Central memory CD8-positive, alpha-beta T cell (primary cell): ENCODE data around the gene XYLB.
"Not testable (repeated sequence)": the region's sequence is repeated elsewhere in the genome, so short reads cannot be mapped to it uniquely, and the experiment has no call there.

Source experiments
- ATAC-seq: fragments of 150-1000 bp; cut with Tn5 transposase; replicated peaks from 2 replicates; pipeline ENCODE4 v1.10.0; 2022; ENCODE audit warnings: mild to moderate bottlenecking, moderate FRiP score, moderate number of reproducible peaks; ENCODE audit not compliant: poor library complexity, severe bottlenecking; ENCODE audit errors: extremely low read depth
- DNase-seq, 2 donors: peaks; one replicate each; pipeline ENCODE4 v3.0.0; 2021; ENCODE audit warnings: low spot score in 2 of 2
- H3K27ac Mint-ChIP-seq: one replicate; pipeline ENCODE4 v1.8.0; 2022; ENCODE audit warnings: low read depth, mild to moderate bottlenecking, moderate library complexity, mixed read lengths
- H3K27me3 Mint-ChIP-seq: one replicate; pipeline ENCODE4 v1.8.0; 2022; ENCODE audit warnings: mixed read lengths
- H3K36me3 Mint-ChIP-seq: one replicate; pipeline ENCODE4 v1.8.0; 2022; ENCODE audit warnings: mild to moderate bottlenecking, moderate library complexity, mixed read lengths; ENCODE audit not compliant: insufficient read depth
- H3K4me1 Mint-ChIP-seq: one replicate; pipeline ENCODE4 v1.8.0; 2022; ENCODE audit warnings: mixed read lengths
- H3K4me3 Mint-ChIP-seq: one replicate; pipeline ENCODE4 v1.8.0; 2022; ENCODE audit warnings: mild to moderate bottlenecking, moderate library complexity, mixed read lengths
- H3K9me3 Mint-ChIP-seq: one replicate; pipeline ENCODE4 v1.8.0; 2022; ENCODE audit warnings: mixed read lengths

XYLB gene

GRCh38 chr3:38438436-38439069 lies 92.0 kb downstream of the XYLB start:
- not testable (repeated sequence) for ATAC-seq, DNase-seq, H3K27ac Mint-ChIP-seq, H3K4me1 Mint-ChIP-seq, H3K9me3 Mint-ChIP-seq, H3K27me3 Mint-ChIP-seq, H3K4me3 Mint-ChIP-seq, H3K36me3 Mint-ChIP-seq

- H3K4me3 Mint-ChIP-seq, ATAC-seq, H3K9me3 Mint-ChIP-seq, H3K36me3 Mint-ChIP-seq, DNase-seq, H3K4me1 Mint-ChIP-seq, H3K27ac Mint-ChIP-seq: not testable (repeated sequence)
- H3K27me3 Mint-ChIP-seq, result peaks cover 15% of the 10 kb centered on the region
Observed at GRCh38 chr3:38443205-38443604, 96.6 kb downstream of the XYLB start.

GRCh38 chr3:38446085-38446686 lies 99.6 kb downstream of the XYLB start:
- peaks cover 4% of the 10 kb centered on the region for H3K36me3 Mint-ChIP-seq
- no peak for ATAC-seq
- no peak overlapping the region for H3K4me3 Mint-ChIP-seq
- H3K27ac Mint-ChIP-seq, result no peak overlapping the region
- no peak for DNase-seq
- H3K9me3 Mint-ChIP-seq, result no peaks in the 10 kb centered on the region
- no peaks in the 10 kb centered on the region for H3K4me1 Mint-ChIP-seq
- H3K27me3 Mint-ChIP-seq, result peaks cover 22% of the 10 kb centered on the region

GRCh38 chr3:38446812-38447211 lies 100.2 kb downstream of the XYLB start:
- H3K27me3 Mint-ChIP-seq, result peaks cover 22% of the 10 kb centered on the region
- H3K9me3 Mint-ChIP-seq, result no peaks in the 10 kb centered on the region
- H3K4me1 Mint-ChIP-seq, result no peaks in the 10 kb centered on the region
- H3K4me3 Mint-ChIP-seq, result no peak overlapping the region
- no peak for ATAC-seq
- no peak overlapping the region for H3K27ac Mint-ChIP-seq
- peaks cover 4% of the 10 kb centered on the region for H3K36me3 Mint-ChIP-seq
- DNase-seq, result no peak

- Mint-ChIP-seq H3K9me3 (no peaks in the 10 kb centered on the region), H3K36me3 (peaks cover 2% of the 10 kb centered on the region), H3K27ac (no peak overlapping the region), H3K4me1 (peaks cover 14% of the 10 kb centered on the region), H3K27me3 (peaks cover 31% of the 10 kb centered on the region), H3K4me3 (no peak overlapping the region)
- DNase-seq, result no peak
- ATAC-seq, result no peak
Observed at GRCh38 chr3:38450853-38451252, 104.3 kb downstream of the XYLB start.

- H3K27ac Mint-ChIP-seq, result peak within 1 kb of the TSS; percentile 91
- ATAC-seq (peak; percentile 25), DNase-seq (no peak)
- no peaks in the 10 kb centered on the region for H3K9me3 Mint-ChIP-seq
- H3K36me3 Mint-ChIP-seq, result no peaks in the 10 kb centered on the region
- H3K4me3 Mint-ChIP-seq, result peak within 1 kb of the TSS; percentile 94
- peaks cover 16% of the 10 kb centered on the region for H3K27me3 Mint-ChIP-seq
- H3K4me1 Mint-ChIP-seq, result peaks cover 14% of the 10 kb centered on the region
Observed at GRCh38 chr3:38453075-38453912, 106.7 kb downstream of the XYLB start, which contains the start of gene ACVR2B. ACVR2B (plus strand) TSS chr3:38453890; CDS start chr3:38454323, 433 bp downstream.

- no peaks in the 10 kb centered on the region for H3K9me3 Mint-ChIP-seq
- no peaks in the 10 kb centered on the region for H3K36me3 Mint-ChIP-seq
- H3K27ac Mint-ChIP-seq, result no peak overlapping the region
- peaks cover 16% of the 10 kb centered on the region for H3K27me3 Mint-ChIP-seq
- DNase-seq, result no peak
- peak overlapping the region; percentile 94 for H3K4me3 Mint-ChIP-seq
- peak; percentile 10 for ATAC-seq
- H3K4me1 Mint-ChIP-seq, result peaks cover 14% of the 10 kb centered on the region
Observed at GRCh38 chr3:38453913-38454177, 107.3 kb downstream of the XYLB start.

GRCh38 chr3:38454178-38454883 lies 107.7 kb downstream of the XYLB start:
- H3K4me3 Mint-ChIP-seq, result peak overlapping the region; percentile 94
- H3K27ac Mint-ChIP-seq, result peak overlapping the region; percentile 91
- DNase-seq, result no peak
- H3K9me3 Mint-ChIP-seq, result no peaks in the 10 kb centered on the region
- no peaks in the 10 kb centered on the region for H3K36me3 Mint-ChIP-seq
- peaks cover 13% of the 10 kb centered on the region for H3K27me3 Mint-ChIP-seq
- peak; percentile 71 for ATAC-seq
- peaks cover 14% of the 10 kb centered on the region for H3K4me1 Mint-ChIP-seq

- Mint-ChIP-seq H3K27me3 (peaks cover 8% of the 10 kb centered on the region), H3K4me3 (peak overlapping the region; percentile 94), H3K27ac (peak overlapping the region; percentile 91), H3K9me3 (no peaks in the 10 kb centered on the region), H3K36me3 (no peaks in the 10 kb centered on the region), H3K4me1 (peaks cover 18% of the 10 kb centered on the region)
- DNase-seq (no peak), ATAC-seq (no peak)
Observed at GRCh38 chr3:38454884-38455638, 108.5 kb downstream of the XYLB start.

GRCh38 chr3:38455639-38456430 lies 109.2 kb downstream of the XYLB start:
- no peak for ATAC-seq
- Mint-ChIP-seq H3K27me3 (peaks cover 8% of the 10 kb centered on the region), H3K27ac (no peak overlapping the region), H3K4me3 (peak overlapping the region; percentile 94), H3K9me3 (no peaks in the 10 kb centered on the region), H3K4me1 (peaks cover 20% of the 10 kb centered on the region), H3K36me3 (no peaks in the 10 kb centered on the region)
- no peak for DNase-seq

- H3K36me3 Mint-ChIP-seq, result no peaks in the 10 kb centered on the region
- peaks cover 20% of the 10 kb centered on the region for H3K4me1 Mint-ChIP-seq
- no peak overlapping the region for H3K27ac Mint-ChIP-seq
- H3K4me3 Mint-ChIP-seq, result no peak overlapping the region
- H3K27me3 Mint-ChIP-seq, result peaks cover 8% of the 10 kb centered on the region
- DNase-seq, result no peak
- no peaks in the 10 kb centered on the region for H3K9me3 Mint-ChIP-seq
- no peak for ATAC-seq
Observed at GRCh38 chr3:38457111-38458003, 110.8 kb downstream of the XYLB start.
